RCC 7860 (cell line): Measurements from ENCODE around the gene CHMP1B.

Experiments
- DNase-seq: peaks from one replicate; pipeline ENCODE4 v3.0.0-alpha.2; 2015; ENCODE audit warnings: low spot score
- FAIRE-seq: peaks from 2 replicates; lab custom pipeline; 2012; peaks lifted over from hg19 to GRCh38; lab: Jason Lieb, UNC

The CHMP1B gene

GRCh38 chr18:11897781-11898180, 46.6 kb downstream of the CHMP1B start:
- DNase-seq: no peak
- FAIRE-seq: no peak

- FAIRE-seq: no peak
Measured at GRCh38 chr18:11899063-11899462, 47.9 kb downstream of the CHMP1B start.

GRCh38 chr18:11901826-11902438, 50.7 kb downstream of the CHMP1B start:
- DNase-seq (no peak), FAIRE-seq (no peak)

More at GRCh38 chr18:11899063-11899462, 47.9 kb downstream of the CHMP1B start:
- no peak for DNase-seq

- no peak for DNase-seq
- FAIRE-seq: no peak
Measured at GRCh38 chr18:11902522-11903292, 51.5 kb downstream of the CHMP1B start.
